HG02588 (cell line): ENCODE measurements around the gene GABRB3.

Experiments
- ATAC-seq: cut with Tn5 transposase; IDR thresholded peaks from one replicate; pipeline ENCODE4 v1.9.1; 2021; ENCODE audit warnings: mild to moderate bottlenecking, moderate library complexity; ENCODE audit not compliant: unreplicated experiment

The GABRB3 gene

GRCh38 chr15:26564361-26564760 is 208.5 kb downstream of the GABRB3 start:
- no peak for ATAC-seq

- ATAC-seq, result no peak
Measured at GRCh38 chr15:26562336-26562735, 210.5 kb downstream of the GABRB3 start.

- no peak for ATAC-seq
Measured at GRCh38 chr15:26561896-26562295, 211.0 kb downstream of the GABRB3 start.

DNA sequence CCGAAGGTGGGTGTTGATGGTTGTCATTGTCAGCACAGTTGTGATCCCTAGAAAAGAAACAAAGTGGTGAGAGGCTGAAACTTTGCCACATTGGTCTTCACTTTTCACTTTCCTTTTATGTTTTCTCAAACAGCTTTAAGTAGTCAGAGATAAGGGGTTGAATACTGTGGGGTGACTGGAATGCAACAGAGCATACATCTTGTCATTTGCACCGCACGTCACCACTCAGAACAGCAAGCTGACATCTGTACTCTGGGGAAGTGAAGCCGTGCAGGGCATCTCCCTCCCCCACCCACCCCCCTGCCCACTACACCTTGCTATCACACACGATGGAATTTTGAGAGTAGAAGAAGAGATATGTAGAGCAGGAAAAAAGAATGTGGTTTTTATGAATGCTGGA is 211.7 kb downstream of the GABRB3 start:
- no peak for ATAC-seq

GRCh38 chr15:26555898-26556297 is 217.0 kb downstream of the GABRB3 start:
- no peak for ATAC-seq

- no peak for ATAC-seq
Measured at GRCh38 chr15:26551473-26551872, 221.4 kb downstream of the GABRB3 start.

GRCh38 chr15:26550880-26551279 is 222.0 kb downstream of the GABRB3 start:
- ATAC-seq, result no peak

DNA sequence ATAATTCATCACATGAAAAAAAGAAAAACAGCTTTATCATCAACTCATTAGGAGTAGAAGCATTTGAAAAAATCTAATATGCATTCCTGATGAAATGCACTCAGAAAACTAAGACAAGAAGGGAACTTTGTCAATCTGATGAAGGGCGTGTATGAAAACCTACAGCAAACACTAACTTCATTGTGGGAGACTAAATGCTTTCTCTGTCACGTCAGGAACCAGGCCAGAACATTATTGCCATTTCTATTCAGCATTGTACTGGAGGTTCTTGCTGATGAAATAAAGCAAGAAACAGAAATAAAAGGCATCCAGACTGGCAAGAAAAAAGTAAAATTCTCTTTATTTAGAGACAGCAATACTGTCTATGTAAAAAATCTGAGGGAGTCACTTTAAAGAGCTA is 235.2 kb downstream of the GABRB3 start:
- no peak for ATAC-seq

DNA sequence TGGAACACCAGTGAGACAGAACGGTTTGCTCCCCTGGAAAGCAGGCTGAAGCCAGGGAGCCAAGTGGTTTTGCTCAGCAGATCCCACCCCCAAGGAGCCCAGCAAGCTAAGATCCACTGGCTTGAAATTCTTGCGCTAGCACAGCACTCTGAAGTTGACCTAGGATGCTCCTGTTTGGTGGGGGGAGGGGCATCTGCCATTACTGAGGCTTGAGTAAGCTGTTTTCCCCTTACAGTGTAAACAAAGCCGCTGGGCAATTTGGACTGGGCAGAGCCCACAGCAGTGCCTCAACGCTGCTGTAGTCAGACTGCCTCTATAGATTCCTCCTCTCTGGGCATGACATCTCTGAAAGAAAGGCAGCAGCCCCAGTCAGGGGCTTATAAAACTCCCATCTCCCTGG is 241.4 kb downstream of the GABRB3 start:
- ATAC-seq, result no peak

DNA sequence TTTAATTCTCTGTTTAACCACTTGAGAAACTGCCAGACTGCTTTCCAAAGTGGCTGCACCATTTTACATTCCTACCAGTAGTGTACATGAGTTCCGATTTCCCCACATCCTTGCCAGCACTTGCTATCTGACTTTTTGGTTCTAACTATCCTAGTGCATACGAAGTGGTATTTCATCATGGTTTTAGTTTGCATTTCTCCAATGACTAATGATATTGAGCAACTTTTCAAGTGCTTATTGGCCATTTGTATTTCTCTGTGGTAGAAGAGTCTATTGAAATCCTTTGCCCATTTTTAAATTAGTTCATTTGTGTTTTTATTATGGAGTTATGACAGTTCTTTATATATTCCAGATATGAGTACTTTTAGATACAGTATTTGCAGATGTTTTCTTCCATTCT is 247.8 kb downstream of the GABRB3 start:
- no peak for ATAC-seq

GRCh38 chr15:26521691-26522198 is 251.1 kb downstream of the GABRB3 start:
- no peak for ATAC-seq

- ATAC-seq, result no peak
Measured at GRCh38 chr15:26521130-26521529, 251.7 kb downstream of the GABRB3 start.

DNA sequence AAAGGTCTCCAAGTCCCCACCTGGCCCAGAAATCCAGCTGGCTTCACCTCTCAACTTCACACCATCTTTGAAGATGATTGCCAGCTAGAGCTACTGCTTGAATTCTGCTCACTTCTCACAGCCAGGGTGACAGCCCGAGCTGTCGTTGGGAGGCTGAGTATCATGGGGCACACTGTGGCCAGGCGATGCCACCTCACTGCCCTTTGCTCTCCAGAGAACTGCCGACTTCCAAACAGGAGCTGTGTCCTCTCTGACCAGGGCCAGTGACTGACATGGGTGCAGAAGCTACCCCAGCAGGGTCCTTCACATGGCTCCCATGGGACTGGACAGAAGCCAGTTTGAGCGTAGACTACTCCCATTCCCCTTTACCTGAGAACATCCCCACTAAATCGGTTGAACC is 254.0 kb downstream of the GABRB3 start:
- ATAC-seq, result no peak

DNA sequence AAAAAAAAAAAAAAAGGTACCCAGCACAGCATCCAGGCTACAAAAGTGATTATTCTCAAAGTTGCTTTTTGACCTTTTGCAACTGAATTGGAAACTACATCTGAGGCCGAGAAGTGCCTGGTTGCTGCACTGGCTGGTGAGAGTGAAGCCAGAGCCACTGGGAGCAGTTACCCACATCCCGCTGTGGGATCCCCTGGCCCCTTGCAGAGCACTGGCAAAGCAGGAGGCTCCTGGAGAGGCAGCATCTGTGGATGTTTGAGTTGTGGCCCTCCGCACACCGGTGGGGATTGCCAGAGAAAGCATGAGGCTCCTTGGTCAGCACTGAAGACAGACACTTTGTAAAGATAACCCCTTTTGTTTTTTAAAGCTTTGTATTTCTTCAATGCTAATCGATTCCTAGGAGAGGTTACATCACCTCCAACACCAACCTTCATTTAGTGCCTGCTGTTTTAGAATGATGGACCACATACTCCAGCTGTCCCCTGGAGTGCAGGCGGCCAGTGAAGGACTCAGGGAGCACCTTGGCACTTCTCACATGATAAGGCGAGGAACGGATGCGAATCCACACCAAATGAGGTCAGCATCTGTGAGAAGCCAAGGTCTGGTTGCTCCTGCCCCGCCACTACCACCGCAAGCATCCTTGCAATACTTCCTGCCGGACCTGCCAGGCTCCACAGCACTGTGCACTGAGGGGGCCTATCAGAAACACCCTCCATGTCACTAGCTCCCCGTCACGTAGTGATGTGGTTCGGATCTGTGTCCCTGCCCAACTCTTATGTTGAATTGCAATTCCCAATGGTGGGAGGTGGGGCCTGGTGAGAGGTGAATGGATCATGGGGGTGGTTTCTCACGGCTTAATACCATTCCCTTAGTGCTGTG is 256.5 kb downstream of the GABRB3 start:
- no peak for ATAC-seq

GRCh38 chr15:26504009-26504408 is 268.9 kb downstream of the GABRB3 start:
- ATAC-seq, result no peak
